Left hindlimb (tissue), 1 donor: ENCODE data around the gene TMA7.
A peak's percentile ranks its signal among the peaks of the same experiment; 100 is the strongest.

ENCODE experiments used
- DNase-seq: peaks from one replicate; pipeline ENCODE4 v3.0.0-alpha.2; 2018

The TMA7 gene

GRCh38 chr3:48409291-48410201 lies 30.5 kb upstream of the TMA7 start:
- DNase-seq = no peak

- peak; percentile 29 for DNase-seq
Measured at GRCh38 chr3:48410205-48411040, 29.6 kb upstream of the TMA7 start.

GRCh38 chr3:48411041-48411588 lies 28.9 kb upstream of the TMA7 start:
- peak; percentile 16 for DNase-seq

- DNase-seq = no peak
Measured at GRCh38 chr3:48411606-48412374, 28.3 kb upstream of the TMA7 start.

- peak; percentile 29 for DNase-seq
Measured at GRCh38 chr3:48412375-48413001, 27.6 kb upstream of the TMA7 start.

- peak; percentile 40 for DNase-seq
Measured at GRCh38 chr3:48413086-48413485, 27.0 kb upstream of the TMA7 start.

GRCh38 chr3:48413611-48414010 lies 26.4 kb upstream of the TMA7 start:
- no peak for DNase-seq

GRCh38 chr3:48414376-48415250 lies 25.4 kb upstream of the TMA7 start:
- peak; percentile 21 for DNase-seq

GRCh38 chr3:48415251-48415953 lies 24.7 kb upstream of the TMA7 start:
- DNase-seq = no peak

GRCh38 chr3:48416091-48416505 lies 24.0 kb upstream of the TMA7 start:
- no peak for DNase-seq

GRCh38 chr3:48416546-48416945 lies 23.5 kb upstream of the TMA7 start:
- no peak for DNase-seq

- no peak for DNase-seq
Measured at GRCh38 chr3:48417529-48418108, 22.4 kb upstream of the TMA7 start.

GRCh38 chr3:48418140-48418539 lies 21.9 kb upstream of the TMA7 start:
- no peak for DNase-seq

- DNase-seq = no peak
Measured at GRCh38 chr3:48418651-48419050, 21.4 kb upstream of the TMA7 start.

GRCh38 chr3:48419149-48419548 lies 20.9 kb upstream of the TMA7 start:
- DNase-seq = no peak

GRCh38 chr3:48419597-48419996 lies 20.5 kb upstream of the TMA7 start:
- DNase-seq = no peak

GRCh38 chr3:48420561-48420960 lies 19.5 kb upstream of the TMA7 start:
- DNase-seq = no peak

- DNase-seq = no peak
Measured at GRCh38 chr3:48422272-48422671, 17.8 kb upstream of the TMA7 start.

- no peak for DNase-seq
Measured at GRCh38 chr3:48422681-48423080, 17.4 kb upstream of the TMA7 start.

- no peak for DNase-seq
Measured at GRCh38 chr3:48423241-48423882, 16.7 kb upstream of the TMA7 start.
